NT2/D1 (cell line): ENCODE results near the gene ARPIN.
"Not testable (repeated sequence)": the region's sequence is repeated elsewhere in the genome, so short reads cannot be mapped to it uniquely, and the experiment has no call there.

Experiments used
- YY1 ChIP-seq: IDR thresholded peaks from 2 replicates; pipeline ENCODE4 v1.6.1; 2011; ENCODE audit not compliant: insufficient read length, insufficient read depth
- ZNF274 ChIP-seq: IDR thresholded peaks from 2 replicates; pipeline ENCODE4 v1.6.1; 2011; ENCODE audit warnings: mild to moderate bottlenecking, low read depth, low read length

DNA sequence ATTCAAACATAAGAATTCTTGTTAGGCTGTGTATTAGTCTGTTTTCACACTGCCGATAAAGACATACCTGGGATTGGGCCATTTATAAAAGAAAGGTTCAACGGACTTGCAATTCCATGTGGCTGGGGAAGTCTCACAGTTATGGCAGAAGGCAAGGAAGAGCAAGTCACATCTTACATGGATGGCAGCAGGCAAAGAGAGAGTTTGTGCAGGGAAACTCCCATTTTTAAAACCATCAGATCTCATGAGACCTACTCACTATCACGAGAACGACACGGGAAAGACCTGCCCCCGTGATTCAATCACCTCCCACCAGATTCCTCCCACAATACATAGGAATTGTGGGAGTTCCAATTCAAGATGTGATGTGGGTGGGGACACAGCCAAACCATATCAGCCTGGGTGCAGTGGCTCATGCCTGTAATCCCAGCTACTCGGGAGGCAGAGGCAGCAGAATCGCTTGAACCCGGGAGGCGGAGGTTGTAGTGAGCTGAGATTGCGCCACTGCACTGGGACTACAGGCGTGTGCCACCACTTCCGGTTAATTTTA, 42.8 kb upstream of the ARPIN start:
- not testable (repeated sequence) for TF ChIP-seq ZNF274, YY1
